ENCODE results near the gene SLC2A9.
A peak's percentile ranks its signal among the peaks of the same experiment; 100 is the strongest.

SLC2A9 gene

GRCh38 chr4:9893329-9894108 lies 127.8 kb downstream of the SLC2A9 start:
- no peak for DNase-seq (ENCODE audit: low spot score)

- no peak for DNase-seq (ENCODE audit: low spot score)
Measured at GRCh38 chr4:9891740-9892139, 129.6 kb downstream of the SLC2A9 start.

- no peak for DNase-seq (ENCODE audit: low spot score)
Measured at GRCh38 chr4:9891056-9891455, 130.2 kb downstream of the SLC2A9 start.

- no peak for DNase-seq (ENCODE audit: low spot score)
Measured at GRCh38 chr4:9889306-9889705, 132.0 kb downstream of the SLC2A9 start.

- no peak for DNase-seq (ENCODE audit: low spot score)
Measured at GRCh38 chr4:9885958-9886357, 135.3 kb downstream of the SLC2A9 start.

- DNase-seq (ENCODE audit: low spot score) = no peak
Measured at GRCh38 chr4:9880406-9881197, 140.7 kb downstream of the SLC2A9 start.

- DNase-seq (ENCODE audit: low spot score) = no peak
Measured at GRCh38 chr4:9877123-9877522, 144.2 kb downstream of the SLC2A9 start.

GRCh38 chr4:9875516-9875915 lies 145.8 kb downstream of the SLC2A9 start:
- peak; percentile 16 for DNase-seq (ENCODE audit: low spot score)

- no peak for DNase-seq (ENCODE audit: low spot score)
Measured at GRCh38 chr4:9874385-9874784, 146.9 kb downstream of the SLC2A9 start.

- no peak for DNase-seq (ENCODE audit: low spot score)
Measured at GRCh38 chr4:9870165-9870790, 151.0 kb downstream of the SLC2A9 start.

GRCh38 chr4:9867751-9868425 lies 153.4 kb downstream of the SLC2A9 start:
- no peak for DNase-seq (ENCODE audit: low spot score)

GRCh38 chr4:9866931-9867330 lies 154.4 kb downstream of the SLC2A9 start:
- DNase-seq (ENCODE audit: low spot score) = peak; percentile 42

GRCh38 chr4:9861561-9861960 lies 159.7 kb downstream of the SLC2A9 start:
- no peak for DNase-seq (ENCODE audit: low spot score)

- DNase-seq (ENCODE audit: low spot score) = no peak
Measured at GRCh38 chr4:9859810-9860209, 161.5 kb downstream of the SLC2A9 start.

- no peak for DNase-seq (ENCODE audit: low spot score)
Measured at GRCh38 chr4:9849538-9849920, 171.8 kb downstream of the SLC2A9 start.

GRCh38 chr4:9847968-9848748 lies 173.1 kb downstream of the SLC2A9 start:
- DNase-seq (ENCODE audit: low spot score) = no peak

GRCh38 chr4:9845791-9846493 lies 175.4 kb downstream of the SLC2A9 start:
- no peak for DNase-seq (ENCODE audit: low spot score)

GRCh38 chr4:9841072-9841471 lies 180.2 kb downstream of the SLC2A9 start:
- DNase-seq (ENCODE audit: low spot score) = no peak

- DNase-seq (ENCODE audit: low spot score) = no peak
Measured at GRCh38 chr4:9835430-9835829, 185.9 kb downstream of the SLC2A9 start.

GRCh38 chr4:9833421-9833820 lies 187.9 kb downstream of the SLC2A9 start:
- no peak for DNase-seq (ENCODE audit: low spot score)

- no peak for DNase-seq (ENCODE audit: low spot score)
Measured at GRCh38 chr4:9832640-9833039, 188.7 kb downstream of the SLC2A9 start.

Data from Ammon's horn (tissue), 1 donor.